Transverse colon (tissue), 4 donors: ENCODE data around the gene PCDHB9. TPM values are rescaled to one million over a fixed set of nuclear protein-coding genes. Genes with fewer than 3 reads are reported as not detected.
"Not testable (repeated sequence)": the region's sequence is repeated elsewhere in the genome, so short reads cannot be mapped to it uniquely, and the experiment has no call there.

Source experiments
- DNase-seq: peaks from one replicate; pipeline ENCODE4 v3.0.0-alpha.2; 2019
- H3K27ac ChIP-seq, 4 donors: fragments of 200-600 bp; sonication (generic); 2 replicates each; pipeline ENCODE4 v1.5.1; 2016 to 2018; ENCODE audit warnings: inconsistent platforms in 4 of 4
- H3K27me3 ChIP-seq: fragments of 200-600 bp; sonication (generic); 2 replicates; pipeline ENCODE4 v1.5.1; 2017; ENCODE audit warnings: inconsistent platforms
- H3K36me3 ChIP-seq, 4 donors: fragments of 200-600 bp; sonication (generic); 2 replicates each; pipeline ENCODE4 v1.5.1; 2017 to 2019; ENCODE audit warnings: inconsistent platforms in 4 of 4
- H3K4me1 ChIP-seq, 4 donors: fragments of 200-600 bp; sonication (generic); 2 replicates each; pipeline ENCODE4 v1.5.1; 2017 to 2020; ENCODE audit warnings: inconsistent platforms in 4 of 4
- H3K4me3 ChIP-seq, 4 donors: fragments of 200-600 bp; sonication (generic); 1 replicate in 1 of 4; 2 replicates in 3 of 4; pipeline versions ENCODE4 v1.5.1 to v1.6.1; 2017 to 2019; ENCODE audit warnings: inconsistent platforms in 4 of 4
- H3K9me3 ChIP-seq, 2 donors: fragments of 200-600 bp; sonication (generic); 2 replicates each; pipeline ENCODE4 v1.5.1; 2017 to 2019; ENCODE audit warnings: inconsistent platforms in 2 of 2
- CTCF ChIP-seq, 5 experiments: fragments of 200-600 bp in 3 of 5; fragments of 450-650 bp in 2 of 5; sonication (generic) in 3 of 5; IDR thresholded peaks; 1 replicate in 2 of 5; 2 replicates in 3 of 5; pipeline ENCODE4 v1.5.1; 2016 to 2017; ENCODE audit warnings: antibody characterized with exemption in 5 of 5, inconsistent platforms in 3 of 5, mild to moderate bottlenecking in 2 of 5, moderate library complexity in 1 of 5
- EP300 ChIP-seq: sonication (generic); formaldehyde crosslinking; IDR thresholded peaks from one replicate; pipeline ENCODE4 v1.6.1; 2017; ENCODE audit warnings: antibody characterized with exemption, low read depth
- POLR2A ChIP-seq: fragments of 450-650 bp; IDR thresholded peaks from one replicate; pipeline ENCODE4 v1.6.1; 2016; ENCODE audit warnings: antibody characterized with exemption, mild to moderate bottlenecking, moderate library complexity
- POLR2AphosphoS5 ChIP-seq, 3 donors: sonication (generic); formaldehyde crosslinking; IDR thresholded peaks; one replicate each; pipeline ENCODE4 v1.6.1; 2016; ENCODE audit warnings: antibody characterized with exemption in 3 of 3
- WGBS, 2 donors: methylation state at CpG; one replicate each; pipeline ENCODE4 v1.1.5; 2018; ENCODE audit warnings: low coverage in 1 of 2; 5-methylcytosine and 5-hydroxymethylcytosine counted together
- in situ Hi-C, 4 donors: fragments of 200-750 bp; cut with MboI; loops; one replicate each; pipeline versions ENCODE4 v1.15.0 to v1.15.1; 2017; ENCODE audit warnings: low sequenced_read_pairs in 3 of 4, low pct_ligation_motif_present in 1 of 4, low pct_unique_long_range_greater_than_20kb in 1 of 4
- intact Hi-C: fragments of 100-400 bp; cut with DNase I; formaldehyde crosslinking; loops from one replicate; pipeline ENCODE4 v1.15.1; 2023; ENCODE audit warnings: low total_unique reads
- total RNA-seq, 4 donors: library from RNA; depleted of rRNA; stranded (reverse); fragments of >200 nt; gene quantifications; one replicate each; pipeline ENCODE4 v1.1.0, GENCODE V29; 2016

Gene PCDHB9
- total RNA-seq, 4 donors from 2014 or later = 0.40 to 1.6 (median 0.64) TPM; not detected in 1

- Histone ChIP-seq H3K27ac (no peak overlapping the region), H3K9me3 (peaks cover 15 to 34% of the 10 kb centered on the region in 2 donors), H3K27me3 (no peaks in the 10 kb centered on the region), H3K36me3 (no peaks in the 10 kb centered on the region), H3K4me3 (no peak overlapping the region), H3K4me1 (no peaks in the 10 kb centered on the region)
- in situ Hi-C loops (no loop called here), intact Hi-C loops (no loop called here)
- DNase-seq = no peak
- WGBS, 2 donors = 59% methylated on average over 13 of the region's 13 CpGs; no CpG with 5 or more reads in 1 of the 2 donors
- TF ChIP-seq POLR2AphosphoS5 (IDR thresholded peaks at IDR 0.05) (no peak), CTCF (IDR thresholded peaks at IDR 0.05) (no peak), POLR2A (no peak), EP300 (no peak)
Measured at GRCh38 chr5:141150993-141151325, 36.0 kb upstream of the PCDHB9 start.

- 67% methylated on average over 32 of the region's 41 CpGs; no CpG with 5 or more reads in 1 of the 2 donors for WGBS, 2 donors
- DNase-seq, H3K4me1 ChIP-seq, H3K27me3 ChIP-seq, H3K27ac ChIP-seq, intact Hi-C loops, in situ Hi-C loops, H3K4me3 ChIP-seq, H3K36me3 ChIP-seq: not testable (repeated sequence)
- H3K9me3 ChIP-seq = peaks cover 18 to 39% of the 10 kb centered on the region in 2 donors
Measured at GRCh38 chr5:141151632-141152031, 35.3 kb upstream of the PCDHB9 start.

DNA sequence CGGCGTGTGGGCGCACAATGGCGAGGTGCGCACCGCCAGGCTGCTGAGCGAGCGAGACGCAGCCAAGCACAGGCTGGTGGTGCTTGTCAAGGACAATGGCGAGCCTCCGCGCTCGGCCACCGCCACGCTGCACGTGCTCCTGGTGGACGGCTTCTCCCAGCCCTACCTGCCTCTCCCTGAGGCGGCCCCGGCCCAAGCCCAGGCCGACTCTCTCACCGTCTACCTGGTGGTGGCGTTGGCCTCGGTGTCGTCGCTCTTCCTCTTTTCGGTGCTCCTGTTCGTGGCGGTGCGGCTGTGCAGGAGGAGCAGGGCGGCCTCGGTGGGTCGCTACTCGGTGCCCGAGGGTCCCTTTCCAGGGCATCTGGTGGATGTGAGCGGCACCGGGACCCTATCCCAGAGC lies 34.9 kb upstream of the PCDHB9 start:
- in situ Hi-C loops, intact Hi-C loops, H3K4me3 ChIP-seq, H3K36me3 ChIP-seq, H3K27ac ChIP-seq, H3K4me1 ChIP-seq, DNase-seq, H3K27me3 ChIP-seq: not testable (repeated sequence)
- 72% methylated on average over 19 of the region's 36 CpGs; no CpG with 5 or more reads in 1 of the 2 donors for WGBS, 2 donors
- peaks cover 21 to 43% of the 10 kb centered on the region in 2 donors for H3K9me3 ChIP-seq

DNA sequence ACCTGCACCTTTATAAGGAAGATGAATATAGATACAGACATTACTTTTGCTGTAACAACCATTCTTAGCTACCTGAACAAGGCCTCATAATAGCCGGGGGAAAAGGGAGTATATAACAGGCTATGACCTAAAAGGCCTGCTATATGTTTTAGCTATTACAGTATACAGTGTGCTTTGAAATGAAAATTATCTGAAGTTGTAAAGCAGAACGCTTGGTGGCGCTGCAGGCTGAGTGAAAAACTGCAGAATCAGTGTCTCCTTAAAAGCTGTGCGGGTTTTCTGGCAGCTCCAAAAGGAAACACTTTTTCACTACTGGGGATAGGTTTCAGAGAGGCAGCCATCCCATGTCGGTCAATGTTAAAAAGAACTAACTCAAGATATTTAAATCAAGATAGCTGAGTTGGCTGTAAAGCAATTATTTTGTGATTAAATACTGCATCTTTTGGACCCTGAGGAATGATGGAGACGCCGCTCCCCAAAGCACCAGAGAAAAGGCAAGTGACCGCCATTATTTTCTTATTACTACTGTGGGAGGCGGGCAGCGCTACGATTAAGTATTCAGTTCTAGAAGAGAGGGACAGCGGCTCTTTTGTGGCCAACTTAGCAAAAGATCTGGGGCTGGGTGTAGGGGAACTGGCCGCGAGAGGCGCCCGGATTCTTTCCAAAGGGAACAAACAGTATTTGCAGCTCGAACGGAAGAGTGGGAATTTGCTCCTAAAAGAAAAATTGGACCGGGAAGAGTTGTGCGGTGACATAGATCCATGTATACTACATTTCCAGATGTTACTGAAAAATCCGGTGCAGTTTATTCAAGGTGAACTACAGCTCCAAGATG lies 31.2 kb upstream of the PCDHB9 start:
- Histone ChIP-seq H3K9me3 (peaks cover 14 to 37% of the 10 kb centered on the region in 2 donors), H3K27me3 (no peaks in the 10 kb centered on the region), H3K27ac (no peak overlapping the region), H3K4me3 (no peak overlapping the region), H3K4me1 (no peaks in the 10 kb centered on the region), H3K36me3 (no peaks in the 10 kb centered on the region)
- TF ChIP-seq EP300 (no peak), POLR2A (no peak), CTCF (IDR thresholded peaks at IDR 0.05) (no peak)
- WGBS, 2 donors = 51 to 59% methylated on average over 14 to 21 of the region's 21 CpGs
- in situ Hi-C loops (no loop called here), intact Hi-C loops (no loop called here)
- DNase-seq = no peak

DNA sequence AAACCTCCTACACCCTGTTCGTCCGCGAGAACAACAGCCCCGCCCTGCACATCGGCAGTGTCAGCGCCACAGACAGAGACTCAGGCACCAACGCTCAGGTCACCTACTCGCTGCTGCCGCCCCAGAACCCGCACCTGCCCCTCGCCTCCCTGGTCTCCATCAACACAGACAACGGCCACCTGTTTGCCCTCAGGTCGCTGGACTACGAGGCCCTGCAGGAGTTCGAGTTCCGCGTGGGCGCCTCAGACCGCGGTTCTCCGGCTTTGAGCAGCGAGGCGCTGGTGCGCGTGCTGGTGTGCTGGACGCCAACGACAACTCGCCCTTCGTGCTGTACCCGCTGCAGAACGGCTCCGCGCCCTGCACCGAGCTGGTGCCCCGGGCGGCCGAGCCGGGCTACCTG lies 29.6 kb upstream of the PCDHB9 start:
- H3K27ac ChIP-seq, intact Hi-C loops, H3K4me3 ChIP-seq, in situ Hi-C loops, H3K27me3 ChIP-seq, H3K36me3 ChIP-seq, DNase-seq, H3K4me1 ChIP-seq: not testable (repeated sequence)
- 75% methylated on average over 25 of the region's 38 CpGs; no CpG with 5 or more reads in 1 of the 2 donors for WGBS, 2 donors
- H3K9me3 ChIP-seq = peaks cover 12 to 30% of the 10 kb centered on the region in 2 donors

DNA sequence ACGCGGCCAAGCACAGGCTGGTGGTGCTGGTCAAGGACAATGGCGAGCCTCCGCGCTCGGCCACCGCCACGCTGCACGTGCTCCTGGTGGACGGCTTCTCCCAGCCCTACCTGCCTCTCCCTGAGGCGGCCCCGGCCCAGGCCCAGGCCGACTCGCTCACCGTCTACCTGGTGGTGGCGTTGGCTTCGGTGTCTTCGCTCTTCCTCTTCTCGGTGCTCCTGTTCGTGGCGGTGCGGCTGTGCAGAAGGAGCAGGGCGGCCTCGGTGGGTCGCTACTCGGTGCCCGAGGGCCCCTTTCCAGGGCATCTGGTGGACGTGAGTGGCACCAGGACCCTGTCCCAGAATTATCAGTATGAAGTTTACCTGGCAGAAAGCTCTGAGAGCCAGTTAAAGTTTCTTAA lies 29.1 kb upstream of the PCDHB9 start:
- peaks cover 12 to 31% of the 10 kb centered on the region in 2 donors for H3K9me3 ChIP-seq
- H3K4me1 ChIP-seq, H3K27ac ChIP-seq, H3K27me3 ChIP-seq, intact Hi-C loops, DNase-seq, H3K4me3 ChIP-seq, H3K36me3 ChIP-seq, in situ Hi-C loops: not testable (repeated sequence)
- 69% methylated on average over 8 of the region's 28 CpGs; no CpG with 5 or more reads in 1 of the 2 donors for WGBS, 2 donors
